H1 (cell line): ENCODE results near the gene AOPEP.

Experiments used
- CEBPB ChIP-seq: IDR thresholded peaks from 2 replicates; pipeline ENCODE4 v1.6.1; 2012; ENCODE audit warnings: low read depth, low read length
- CTCF ChIP-seq, 3 experiments: IDR thresholded peaks; 1 replicate in 2 of 3; 2 replicates in 1 of 3; pipeline versions ENCODE4 v1.5.1 to v1.6.1; 2011; ENCODE audit warnings: low read length in 3 of 3, mild to moderate bottlenecking in 3 of 3, inconsistent platforms in 2 of 3, low read depth in 1 of 3, moderate library complexity in 1 of 3; ENCODE audit not compliant: insufficient read depth in 1 of 3; ENCODE audit errors: control extremely low read depth in 1 of 3
- GABPA ChIP-seq: IDR thresholded peaks from 2 replicates; pipeline ENCODE4 v1.6.1; 2011; ENCODE audit warnings: mild to moderate bottlenecking, low read length, moderate library complexity, borderline replicate concordance; ENCODE audit not compliant: insufficient read depth
- JUN ChIP-seq: IDR thresholded peaks from 2 replicates; pipeline ENCODE4 v1.6.1; 2011; ENCODE audit warnings: low read depth, mild to moderate bottlenecking, improper control_type of control experiment, low read length
- NANOG ChIP-seq: IDR thresholded peaks from 2 replicates; pipeline ENCODE4 v1.6.1; 2011; ENCODE audit warnings: low read length, low read depth, mild to moderate bottlenecking, inconsistent platforms; ENCODE audit not compliant: insufficient read depth, poor library complexity, severe bottlenecking
- POLR2A ChIP-seq, 2 experiments: IDR thresholded peaks; 1 replicate in 1 of 2; 2 replicates in 1 of 2; pipeline ENCODE4 v1.6.1; 2011; ENCODE audit warnings: low read depth in 2 of 2, low read length in 2 of 2, mild to moderate bottlenecking in 2 of 2; ENCODE audit errors: control extremely low read depth in 1 of 2
- POLR2AphosphoS5 ChIP-seq: IDR thresholded peaks from 2 replicates; pipeline ENCODE4 v1.6.1; 2011; ENCODE audit warnings: low read depth, low read length
- SIN3A ChIP-seq, 2 experiments: IDR thresholded peaks in 1 of 2; conservative IDR thresholded peaks in 1 of 2; 2 replicates each; pipeline ENCODE4 v1.6.1; 2011 to 2012; ENCODE audit warnings: low read length in 2 of 2, improper control_type of control experiment in 1 of 2, low read depth in 1 of 2, mild to moderate bottlenecking in 1 of 2
- SP2 ChIP-seq: IDR thresholded peaks from 2 replicates; pipeline ENCODE4 v1.6.1; 2012; ENCODE audit warnings: mild to moderate bottlenecking, low read length, inconsistent platforms
- TEAD4 ChIP-seq: IDR thresholded peaks from 2 replicates; pipeline ENCODE4 v1.6.1; 2012; ENCODE audit warnings: low read depth, low read length, inconsistent platforms, mixed read lengths
- USF2 ChIP-seq: IDR thresholded peaks from 2 replicates; pipeline ENCODE4 v1.6.1; 2011; ENCODE audit warnings: low read length, improper control_type of control experiment
- ZNF274 ChIP-seq: IDR thresholded peaks from 2 replicates; pipeline ENCODE4 v1.7.0; 2012; ENCODE audit warnings: low read length, borderline replicate concordance; ENCODE audit errors: extremely low read depth

GRCh38 chr9:95085861-95086563 is 359.5 kb downstream of the AOPEP start:
- TF ChIP-seq ZNF274, result no peak
- TF ChIP-seq CTCF (IDR thresholded peaks at IDR 0.05; ENCODE audit: control extremely low read depth in 1 of 3, insufficient read depth in 1 of 3, low read depth in 1 of 3, low read length in 3 of 3), result no peak
- TF ChIP-seq NANOG, result no peak
- no peak for TF ChIP-seq SIN3A (conservative IDR thresholded peaks at IDR 0.05 in 1 of 2, IDR thresholded peaks at IDR 0.05 in 1 of 2; ENCODE audit: low read depth in 1 of 2, low read length in 2 of 2)
- no peak for TF ChIP-seq SP2
- TF ChIP-seq USF2, result no peak
- no peak for TF ChIP-seq POLR2A (IDR thresholded peaks at IDR 0.05; ENCODE audit: control extremely low read depth in 1 of 2, low read depth in 2 of 2, low read length in 2 of 2)
- TF ChIP-seq JUN, result no peak
- no peak for TF ChIP-seq GABPA
- TF ChIP-seq POLR2AphosphoS5, result no peak
- no peak for TF ChIP-seq CEBPB
- no peak for TF ChIP-seq TEAD4
